Heart left ventricle (tissue), 16 donors: ENCODE measurements around the gene SMPDL3A. TPM values are rescaled to one million over a fixed set of nuclear protein-coding genes. Genes with fewer than 3 reads are reported as not detected.

ENCODE experiments used
- ATAC-seq, 4 donors: fragments of 200-7000 bp; cut with Tn5 transposase; one replicate each; pipeline ENCODE4 v1.9.1; 2020 to 2022; ENCODE audit warnings: moderate library complexity in 4 of 4, mild to moderate bottlenecking in 3 of 4, moderate number of reproducible peaks in 1 of 4
- DNase-seq, 5 donors: peaks; one replicate each; pipeline ENCODE4 v3.0.0-alpha.2; 2020
- H3K27ac ChIP-seq, 12 donors: fragments of 200-600 bp; sonication (generic) in 4 of 12; one replicate each; pipeline versions ENCODE4 v1.5.0 to v1.8.0; 2016 to 2022; ENCODE audit warnings: mild to moderate bottlenecking in 2 of 12
- H3K27me3 ChIP-seq, 9 donors: fragments of 200-600 bp; sonication (generic) in 2 of 9; one replicate each; pipeline versions ENCODE4 v1.5.1 to v1.8.0; 2016 to 2022; ENCODE audit warnings: mild to moderate bottlenecking in 3 of 9
- H3K36me3 ChIP-seq, 9 donors: fragments of 200-600 bp; sonication (generic) in 2 of 9; one replicate each; pipeline versions ENCODE4 v1.5.0 to v1.8.0; 2018 to 2022; ENCODE audit warnings: mild to moderate bottlenecking in 2 of 9
- H3K4me1 ChIP-seq, 12 donors: fragments of 200-600 bp; sonication (generic) in 4 of 12; one replicate each; pipeline versions ENCODE4 v1.5.0 to v1.8.0; 2016 to 2022; ENCODE audit warnings: mild to moderate bottlenecking in 3 of 12
- H3K4me3 ChIP-seq, 12 donors: fragments of 200-600 bp; sonication (generic) in 4 of 12; one replicate each; pipeline versions ENCODE4 v1.5.0 to v1.8.0; 2017 to 2022; ENCODE audit warnings: mild to moderate bottlenecking in 9 of 12, moderate library complexity in 4 of 12
- H3K9me3 ChIP-seq, 12 donors: fragments of 200-600 bp; sonication (generic) in 4 of 12; one replicate each; pipeline versions ENCODE4 v1.5.0 to v1.8.0; 2016 to 2022; ENCODE audit warnings: mild to moderate bottlenecking in 1 of 12
- CTCF ChIP-seq, 12 donors: fragments of 200-600 bp; sonication (generic) in 4 of 12; IDR thresholded peaks; one replicate each; pipeline versions ENCODE4 v1.5.0 to v1.8.0; 2018 to 2022; ENCODE audit warnings: antibody characterized with exemption in 12 of 12, mild to moderate bottlenecking in 5 of 12
- POLR2A ChIP-seq, 2 donors: fragments of 450-650 bp; IDR thresholded peaks; one replicate each; pipeline ENCODE4 v1.6.1; 2017; ENCODE audit warnings: antibody characterized with exemption in 2 of 2, mild to moderate bottlenecking in 2 of 2, moderate library complexity in 2 of 2
- WGBS, 4 donors: extraction: QIAGEN DNeasy Blood & Tissue Kit in 2 of 4; methylation state at CpG; one replicate each; pipeline versions ENCODE4 v1.1.5 to v1.1.7; 2013 to 2018; 5-methylcytosine and 5-hydroxymethylcytosine counted together
- intact Hi-C, 10 donors: fragments of 100-400 bp; cut with DNase I; formaldehyde crosslinking; loops; one replicate each; pipeline versions ENCODE4 v1.11.1 to v1.14.2; 2022
- polyA plus RNA-seq, 2 donors: library from polyadenylated mRNA; stranded (reverse); fragments of 200-250 nt; gene quantifications; one replicate each; pipeline ENCODE4 v1.2.3, GENCODE V29; 2013
- total RNA-seq, 9 donors: library from RNA; depleted of rRNA in 2 of 9; stranded (reverse); fragments of >200 nt in 2 of 9; fragmentation: NEBNext Ultra II Directional in 3 of 9; extraction: Animal tissue kit (Norgen Biotek cat#: 25700) in 3 of 9; gene quantifications; one replicate each; pipeline versions ENCODE4 v1.1.0 to v1.2.4, GENCODE V29; 2016 to 2023
- donor health status: ischemic (EF 13 %, LVEDD 7.1; RV severe dilation, severe dysfunction).
- donor health status: healthy with polysubstance abuse.
- donor health status: DM: no; HTN: yes; CAD: no.
- donor health status: DM: no; HTN: no; CAD: no.
- donor health status: ischemic (EF 25% LVEDD 6.9; RV normal size, moderate dysfunction).
- donor health status: ischemic (EF 25% LVEDD 5.7; RV mildly dilated, moderate dysfunction).
- donor health status: healthy.
- donor health status: DM: yes; HTN: yes; CAD: no.
- donor health status: ischemic (EF 35%, LVEDD 5.7; RV mildly dilated, moderate dysfunction).
- donor health status: nonischemic (EF 11% LVEDD 7.7; RV severe dilation, severe dysfunction).
- donor health status: DM: yes; HTN: yes; CAD: no.
- donor health status: PGD.
- donor health status: ischemic (EF 29% LVEDD 5.4; RV normal size, mild dysfunction).
- donor health status: nonischemic (EF 23%, LVEDD 6.1; RV moderate dilation, normal function).

Gene SMPDL3A
- total and polyA plus RNA-seq, 11 donors: 3.5 to 10.4 (median 4.6) TPM

GRCh38 chr6:122775975-122776374 is 13.1 kb upstream of the SMPDL3A start:
- intact Hi-C loops: no loop called here
- H3K36me3 ChIP-seq: no peaks in the 10 kb centered on the region
- H3K4me1 ChIP-seq: no peaks in the 10 kb centered on the region
- no peak for TF ChIP-seq POLR2A (IDR thresholded peaks at IDR 0.05)
- no peak for TF ChIP-seq CTCF (IDR thresholded peaks at IDR 0.05)
- DNase-seq (no peak), ATAC-seq (no peak)
- no peak overlapping the region for H3K4me3 ChIP-seq
- peaks cover 0 to 4% (median 0%) of the 10 kb centered on the region in 12 donors for H3K9me3 ChIP-seq
- peaks cover 0 to 24% (median 5%) of the 10 kb centered on the region in 9 donors for H3K27me3 ChIP-seq
- no peak overlapping the region for H3K27ac ChIP-seq

- no peaks in the 10 kb centered on the region for H3K4me1 ChIP-seq
- WGBS, 4 donors: 85 to 94% (median 90%) methylated on average over 5 of the region's 5 CpGs
- H3K9me3 ChIP-seq: peaks cover 0 to 4% (median 0%) of the 10 kb centered on the region in 12 donors
- ATAC-seq: no peak
- no peak overlapping the region for H3K27ac ChIP-seq
- DNase-seq: no peak
- H3K4me3 ChIP-seq: no peak overlapping the region
- intact Hi-C loops: no loop called here
- no peaks in the 10 kb centered on the region for H3K36me3 ChIP-seq
- no peak for TF ChIP-seq CTCF (IDR thresholded peaks at IDR 0.05)
- TF ChIP-seq POLR2A (IDR thresholded peaks at IDR 0.05): no peak
- H3K27me3 ChIP-seq: peaks cover 0 to 24% (median 7%) of the 10 kb centered on the region in 9 donors
Observed at GRCh38 chr6:122778302-122778701, 10.8 kb upstream of the SMPDL3A start.

- DNase-seq (no peak), ATAC-seq (no peak)
- Histone ChIP-seq H3K36me3 (no peaks in the 10 kb centered on the region), H3K4me3 (no peak overlapping the region), H3K9me3 (peaks cover 0 to 4% (median 0%) of the 10 kb centered on the region in 12 donors), H3K4me1 (no peaks in the 10 kb centered on the region), H3K27me3 (peaks cover 0 to 24% (median 7%) of the 10 kb centered on the region in 9 donors), H3K27ac (no peak overlapping the region)
- no peak for TF ChIP-seq POLR2A (IDR thresholded peaks at IDR 0.05)
- TF ChIP-seq CTCF (IDR thresholded peaks at IDR 0.05): no peak
- WGBS, 4 donors: 43 to 55% (median 50%) methylated on average over 13 of the region's 13 CpGs
- intact Hi-C loops: no loop called here
Observed at GRCh38 chr6:122778985-122779661, 9.9 kb upstream of the SMPDL3A start.

GRCh38 chr6:122779667-122780066 is 9.4 kb upstream of the SMPDL3A start, which contains the start of gene FABP7:
Gene FABP7, plus strand, starts transcription at chr6:122779716. Its CDS starts 79 bp downstream, at chr6:122779795.
- Histone ChIP-seq H3K27me3 (peaks cover 0 to 24% (median 7%) of the 10 kb centered on the region in 9 donors), H3K4me3 (no peak within 1 kb of the TSS), H3K27ac (no peak within 1 kb of the TSS), H3K9me3 (peaks cover 0 to 4% (median 0%) of the 10 kb centered on the region in 12 donors), H3K4me1 (no peaks in the 10 kb centered on the region), H3K36me3 (no peaks in the 10 kb centered on the region)
- TF ChIP-seq CTCF (IDR thresholded peaks at IDR 0.05) (no peak), POLR2A (IDR thresholded peaks at IDR 0.05) (no peak)
- ATAC-seq (no peak), DNase-seq (no peak)
- 61 to 72% (median 70%) methylated on average over 3 of the region's 3 CpGs for WGBS, 4 donors
- intact Hi-C loops: no loop called here
